ENCODE results near the gene UPK1A.
A peak's percentile ranks its signal among the peaks of the same experiment; 100 is the strongest.
"Not testable (repeated sequence)": the region's sequence is repeated elsewhere in the genome, so short reads cannot be mapped to it uniquely, and the experiment has no call there.

UPK1A gene

GRCh38 chr19:35670686-35671085 is 4.4 kb downstream of the UPK1A start:
- no peaks in the 10 kb centered on the region for H3K4me1 Mint-ChIP-seq
- H3K36me3 Mint-ChIP-seq (ENCODE audit: low read depth), result peaks cover 4% of the 10 kb centered on the region
- no peak for TF ChIP-seq CTCF (IDR thresholded peaks at IDR 0.05; ENCODE audit: unreplicated experiment in 3 of 3)
- H3K27me3 Mint-ChIP-seq (ENCODE audit: low read depth), result peaks cover 57% of the 10 kb centered on the region
- H3K9me3 Mint-ChIP-seq, result no peaks in the 10 kb centered on the region
- no peak overlapping the region for H3K4me3 Mint-ChIP-seq
- H3K27ac Mint-ChIP-seq, result no peak overlapping the region

- no peak for TF ChIP-seq CTCF (IDR thresholded peaks at IDR 0.05; ENCODE audit: unreplicated experiment in 3 of 3)
- no peak overlapping the region for H3K4me3 Mint-ChIP-seq
- H3K9me3 Mint-ChIP-seq, result no peaks in the 10 kb centered on the region
- peaks cover 66% of the 10 kb centered on the region for H3K27me3 Mint-ChIP-seq (ENCODE audit: low read depth)
- H3K4me1 Mint-ChIP-seq, result no peaks in the 10 kb centered on the region
- peaks cover 3% of the 10 kb centered on the region for H3K36me3 Mint-ChIP-seq (ENCODE audit: low read depth)
- no peak overlapping the region for H3K27ac Mint-ChIP-seq
These were observed 5.5 kb downstream of the UPK1A start for GRCh38 chr19:35671818-35672217.

- no peak overlapping the region for H3K27ac Mint-ChIP-seq
- H3K4me1 Mint-ChIP-seq, result no peaks in the 10 kb centered on the region
- H3K4me3 Mint-ChIP-seq, result peak overlapping the region; percentile 35 to 64 (median 54)
- no peaks in the 10 kb centered on the region for H3K36me3 Mint-ChIP-seq (ENCODE audit: low read depth)
- TF ChIP-seq CTCF (IDR thresholded peaks at IDR 0.05; ENCODE audit: unreplicated experiment in 3 of 3), result no peak
- peaks cover 73% of the 10 kb centered on the region for H3K27me3 Mint-ChIP-seq (ENCODE audit: low read depth)
- H3K9me3 Mint-ChIP-seq, result no peaks in the 10 kb centered on the region
These were observed 6.9 kb downstream of the UPK1A start for GRCh38 chr19:35673121-35673804.

GRCh38 chr19:35675589-35676140 is 9.3 kb downstream of the UPK1A start:
- no peak for TF ChIP-seq CTCF (IDR thresholded peaks at IDR 0.05; ENCODE audit: unreplicated experiment in 3 of 3)
- no peak overlapping the region for H3K27ac Mint-ChIP-seq
- no peaks in the 10 kb centered on the region for H3K9me3 Mint-ChIP-seq
- H3K27me3 Mint-ChIP-seq (ENCODE audit: low read depth), result peaks cover 70% of the 10 kb centered on the region
- peak overlapping the region in 1 of 3 experiments; percentile 17 for H3K4me3 Mint-ChIP-seq
- H3K4me1 Mint-ChIP-seq, result no peaks in the 10 kb centered on the region
- H3K36me3 Mint-ChIP-seq (ENCODE audit: low read depth), result no peaks in the 10 kb centered on the region

GRCh38 chr19:35689836-35690235 is 23.5 kb downstream of the UPK1A start:
- Mint-ChIP-seq H3K4me1 (no peaks in the 10 kb centered on the region), H3K36me3 (ENCODE audit: low read depth) (no peaks in the 10 kb centered on the region), H3K27me3 (ENCODE audit: low read depth) (no peaks in the 10 kb centered on the region), H3K4me3 (no peak overlapping the region), H3K27ac (no peak overlapping the region), H3K9me3 (no peaks in the 10 kb centered on the region)
- TF ChIP-seq CTCF (IDR thresholded peaks at IDR 0.05; ENCODE audit: unreplicated experiment in 3 of 3), result no peak

GRCh38 chr19:35691106-35691505 is 24.8 kb downstream of the UPK1A start:
- H3K4me1 Mint-ChIP-seq; H3K4me3 Mint-ChIP-seq; H3K27ac Mint-ChIP-seq; H3K27me3 Mint-ChIP-seq (ENCODE audit: low read depth); H3K9me3 Mint-ChIP-seq; H3K36me3 Mint-ChIP-seq (ENCODE audit: low read depth): not testable (repeated sequence)

Measured in nephron (organoid).